Measurements from ENCODE around the gene PIK3C2A.
A peak's percentile ranks its signal among the peaks of the same experiment; 100 is the strongest.
"Not testable (repeated sequence)": the region's sequence is repeated elsewhere in the genome, so short reads cannot be mapped to it uniquely, and the experiment has no call there.

Gene PIK3C2A

GRCh38 chr11:17207317-17208256 lies at the start of gene PIK3C2A:
TSS of gene PIK3C2A (minus strand) at chr11:17207986. CDS start at chr11:17169741, 38,245 bp downstream.
- DNase-seq = peak; percentile 83

- DNase-seq = no peak
These were observed 49.4 kb upstream of the PIK3C2A start for GRCh38 chr11:17257196-17257595.

DNA sequence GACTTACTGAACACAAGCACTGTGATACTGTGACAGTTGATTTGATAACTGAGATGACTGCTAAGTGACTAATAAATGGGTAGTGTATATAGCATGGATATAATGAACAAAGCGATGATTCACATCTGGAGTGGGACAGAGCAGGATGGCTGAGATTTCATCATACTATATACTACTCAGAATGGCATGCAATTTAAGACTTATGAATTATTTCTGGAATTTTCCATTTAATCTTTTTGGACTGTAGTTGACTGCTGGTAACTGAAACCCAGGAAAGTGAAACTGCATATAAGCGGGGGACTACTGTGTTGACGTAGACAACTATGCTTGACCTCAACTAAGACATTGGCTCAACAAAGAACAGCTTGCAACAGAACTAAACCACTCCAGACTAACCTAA lies 48.7 kb upstream of the PIK3C2A start:
- no peak for DNase-seq

DNA sequence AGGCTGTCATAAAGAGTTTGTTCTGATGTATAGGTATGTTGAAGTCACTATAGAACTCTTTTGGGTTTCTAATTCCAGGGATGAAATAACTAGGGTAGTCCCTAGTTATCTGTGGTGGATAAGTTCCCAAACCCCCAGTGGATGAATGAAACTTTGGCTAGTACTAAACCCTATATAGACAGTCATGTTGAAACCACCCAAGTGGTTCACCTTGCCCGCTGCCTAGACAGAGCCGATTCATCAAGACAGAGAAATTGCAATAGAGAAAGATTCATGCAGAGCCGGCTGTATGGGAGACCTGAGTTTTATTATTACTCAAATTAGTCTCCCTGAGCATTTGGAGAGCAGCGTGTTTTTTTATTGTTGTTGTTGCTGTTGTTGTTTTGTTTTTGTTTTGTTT lies 44.9 kb upstream of the PIK3C2A start:
- no peak for DNase-seq

GRCh38 chr11:17250561-17251350 lies 43.0 kb upstream of the PIK3C2A start:
- no peak for DNase-seq

DNA sequence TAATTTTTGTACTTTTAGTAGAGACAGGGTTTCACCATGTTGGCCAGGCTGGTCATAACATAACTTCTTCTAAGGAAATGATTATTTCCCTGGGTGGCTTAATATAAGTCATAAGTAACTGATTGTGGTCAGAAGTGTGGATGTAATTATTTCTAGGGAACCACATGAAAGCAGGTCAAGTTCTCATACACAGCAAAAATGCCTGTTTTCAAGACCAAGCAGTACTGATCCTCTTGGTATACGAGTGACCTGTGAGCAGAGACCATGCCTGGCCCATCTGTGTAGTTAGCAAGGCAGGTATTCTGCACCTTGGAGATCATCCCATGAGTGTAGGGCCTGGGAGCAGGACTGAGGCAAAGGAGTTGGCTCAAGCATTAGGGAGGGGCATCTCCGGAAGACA lies 36.3 kb upstream of the PIK3C2A start:
- DNase-seq = no peak

- DNase-seq = not testable (repeated sequence)
These were observed 35.2 kb upstream of the PIK3C2A start for GRCh38 chr11:17242954-17243353.

DNA sequence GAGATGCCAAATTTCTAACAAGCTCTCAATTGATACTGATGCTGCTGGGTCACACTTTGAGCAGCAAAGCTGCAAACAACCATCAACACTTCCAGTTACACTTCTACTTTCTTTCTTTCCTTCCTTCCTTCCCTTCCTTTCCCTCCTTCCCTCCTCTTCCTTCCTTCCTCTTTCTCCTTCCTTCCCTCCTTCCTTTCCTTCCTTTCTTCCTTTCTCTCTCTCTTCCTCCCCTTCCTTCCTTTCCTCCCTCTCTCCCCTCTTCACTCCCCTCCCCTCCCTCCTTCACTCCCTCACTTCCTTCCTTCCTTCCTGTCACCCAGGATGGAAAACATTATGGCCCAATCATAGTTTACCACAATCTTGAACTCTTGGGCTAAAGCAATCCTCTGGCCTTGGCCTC lies 33.0 kb upstream of the PIK3C2A start:
- DNase-seq = no peak

- DNase-seq = not testable (repeated sequence)
These were observed 32.1 kb upstream of the PIK3C2A start for GRCh38 chr11:17239927-17240326.

DNA sequence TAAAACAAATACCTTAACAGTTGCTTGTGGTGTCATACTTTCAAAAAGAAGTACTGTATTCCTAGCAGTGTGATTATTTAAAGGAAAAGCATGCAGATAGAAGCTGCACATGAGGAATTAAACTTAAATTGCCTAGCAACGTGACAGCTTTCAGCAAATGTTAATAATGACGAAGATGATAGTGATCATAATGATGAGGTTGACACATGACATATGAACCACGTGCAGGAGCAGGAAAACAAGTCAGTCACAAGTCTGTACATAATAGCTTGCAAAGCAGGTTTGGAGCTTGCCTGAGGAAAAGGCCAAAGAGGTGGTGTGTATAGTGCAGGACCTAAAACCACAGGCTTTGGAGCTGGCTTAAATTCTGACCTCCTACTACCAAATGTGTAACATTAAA lies 30.6 kb upstream of the PIK3C2A start:
- no peak for DNase-seq

DNA sequence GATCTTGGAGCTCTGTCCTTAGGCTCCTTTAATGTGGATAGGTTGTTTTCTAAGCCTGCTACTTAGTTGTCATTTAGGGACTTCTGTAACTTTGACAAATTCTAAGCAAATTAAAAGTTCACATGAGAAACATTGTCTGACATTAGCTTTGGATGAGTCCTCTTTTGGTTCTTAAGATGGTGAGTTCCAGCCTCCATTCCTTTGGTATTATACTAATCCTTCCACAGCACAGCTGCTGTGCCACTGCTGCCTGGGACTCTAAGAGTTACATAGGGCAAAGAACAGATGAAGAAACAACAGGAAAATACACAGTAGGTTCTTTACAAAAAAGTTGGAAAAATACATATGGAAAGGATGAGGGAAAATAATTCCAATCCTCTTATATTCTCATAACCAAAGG lies 25.3 kb upstream of the PIK3C2A start:
- DNase-seq = no peak

DNA sequence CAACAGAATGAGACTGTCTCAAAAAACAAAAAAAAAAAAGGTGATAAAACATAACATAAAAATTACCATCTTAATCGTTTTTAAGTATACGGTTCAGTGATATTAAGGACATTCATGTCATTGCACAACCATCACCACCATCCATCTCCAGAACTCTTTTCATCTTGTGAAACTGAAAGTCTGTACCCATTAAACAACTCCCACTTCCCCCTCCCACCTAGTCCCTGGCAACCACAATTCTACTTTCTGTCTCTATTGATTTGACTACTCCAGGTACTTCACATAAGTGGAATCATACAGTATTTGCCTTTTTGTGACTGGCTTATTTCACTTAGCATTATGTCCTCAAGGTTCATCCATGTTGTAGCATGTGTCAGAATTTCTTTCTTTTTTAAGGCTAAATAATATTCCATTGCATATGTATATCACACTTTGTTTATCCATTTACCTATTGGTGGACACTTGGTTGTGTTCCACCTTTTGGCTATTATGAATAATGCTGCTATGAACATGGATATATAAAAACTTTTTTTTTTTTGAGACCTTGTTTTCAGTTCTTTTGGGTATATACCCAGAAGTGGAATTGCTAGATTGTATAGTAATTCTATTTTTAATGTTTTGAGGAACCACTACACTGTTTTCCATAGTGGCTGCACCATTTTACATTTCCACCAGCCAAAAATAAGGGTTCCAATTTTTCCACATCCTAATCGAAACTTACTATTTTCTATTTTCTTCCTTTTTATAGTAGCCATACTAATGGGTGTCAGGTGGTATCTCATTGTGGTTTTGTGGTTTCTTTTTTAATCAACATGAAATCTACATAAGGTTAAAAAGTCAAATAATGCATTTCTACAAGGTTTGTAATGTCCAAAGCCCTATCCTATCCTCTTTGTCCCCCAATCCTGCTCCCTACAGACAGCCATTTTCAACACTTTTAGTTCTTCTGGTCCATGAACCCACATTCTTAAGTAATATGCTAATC lies 23.4 kb upstream of the PIK3C2A start:
- no peak for DNase-seq

- no peak for DNase-seq
These were observed 21.8 kb upstream of the PIK3C2A start for GRCh38 chr11:17229481-17230152.

- not testable (repeated sequence) for DNase-seq
These were observed 20.6 kb upstream of the PIK3C2A start for GRCh38 chr11:17228186-17228925.

GRCh38 chr11:17224727-17225126 lies 16.9 kb upstream of the PIK3C2A start:
- DNase-seq = no peak

GRCh38 chr11:17221968-17222367 lies 14.2 kb upstream of the PIK3C2A start:
- DNase-seq = no peak

- DNase-seq = no peak
These were observed 11.2 kb upstream of the PIK3C2A start for GRCh38 chr11:17219016-17219415.

DNA sequence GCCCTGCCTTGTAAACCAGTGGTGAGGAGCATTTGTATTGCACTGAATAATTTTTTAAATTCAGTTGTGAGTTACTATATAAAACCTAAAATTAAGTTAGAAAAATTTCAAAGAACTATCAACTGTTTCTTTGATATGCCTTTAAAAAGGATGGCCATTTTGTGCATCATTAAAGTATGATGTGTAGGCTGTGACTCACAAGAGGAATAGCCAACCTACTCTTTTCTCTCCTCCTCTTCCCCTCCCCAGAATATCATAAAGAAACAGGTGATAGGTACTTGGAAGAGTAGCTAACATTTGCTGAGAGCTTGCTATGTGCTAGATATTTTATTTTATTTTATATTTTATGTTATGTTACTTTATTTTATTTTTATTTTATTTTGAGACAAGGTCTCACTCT lies 10.6 kb upstream of the PIK3C2A start:
- no peak for DNase-seq

GRCh38 chr11:17217401-17217800 lies 9.6 kb upstream of the PIK3C2A start:
- no peak for DNase-seq

- no peak for DNase-seq
These were observed 6.6 kb upstream of the PIK3C2A start for GRCh38 chr11:17214338-17214737.

GRCh38 chr11:17211286-17211685 lies 3.5 kb upstream of the PIK3C2A start:
- DNase-seq = no peak

- DNase-seq = no peak
These were observed 2.1 kb upstream of the PIK3C2A start for GRCh38 chr11:17209939-17210245.
